Measurements from ENCODE around the gene DUSP6. TPM values are rescaled to one million over a fixed set of nuclear protein-coding genes. Genes with fewer than 3 reads are reported as not detected.

The DUSP6 gene
- total and polyA plus RNA-seq, 10 of the 15 experiments (the other 5 are each of a cell fraction or from before 2014, with no cell fraction given), result 0.02 to 0.69 (median 0.07) TPM; not detected in 1

DNA sequence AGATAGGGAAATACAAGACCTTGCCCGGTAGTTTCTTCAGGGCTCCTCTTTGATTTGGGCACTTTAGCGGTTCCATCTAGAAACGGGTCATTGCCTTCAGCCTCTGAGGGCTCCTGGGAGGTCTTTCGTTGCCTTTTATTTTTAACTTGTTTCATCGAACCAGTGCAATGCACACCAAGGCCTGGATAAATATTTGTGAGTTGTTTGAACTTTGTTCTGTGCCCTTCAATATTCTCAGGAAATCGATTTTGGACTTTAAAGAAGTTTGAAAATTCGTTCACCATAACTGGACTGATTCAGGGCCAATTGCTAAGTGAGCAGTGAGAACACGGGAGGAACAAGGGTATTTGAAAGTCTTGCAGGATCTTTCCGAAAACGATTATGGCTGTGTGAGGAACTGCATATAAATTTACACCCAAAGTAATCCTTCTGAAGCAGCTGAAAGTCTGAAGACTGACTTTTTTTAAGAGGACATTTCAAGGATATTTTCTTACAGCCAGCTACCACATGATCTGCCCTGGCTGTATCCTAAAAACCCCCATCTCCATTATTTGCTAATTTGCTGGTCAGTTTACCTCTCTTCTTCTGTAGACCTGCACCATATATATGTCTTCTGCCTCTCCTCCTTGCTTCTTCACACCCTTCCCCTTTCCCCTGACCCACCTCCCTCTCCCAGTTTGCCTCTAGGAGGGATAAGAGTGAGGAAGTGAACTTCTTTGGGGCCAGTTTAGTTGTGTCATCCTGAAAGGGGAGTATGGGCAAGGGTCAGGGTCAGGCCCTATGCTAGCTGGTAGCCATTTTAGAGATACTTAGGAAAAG, 8.0 kb downstream of the DUSP6 start:
- POLR2A ChIA-PET, result interaction anchor here (0.5 kb wide), 1 partner anchor 40 kb away, joined by 5 read pairs; no protein-coding TSS in a partner anchor
- in situ Hi-C loops (cut with MboI) (no loop called here), intact Hi-C loops (cut with micrococcal nuclease; ENCODE audit: unreplicated experiment) (no loop called here)
- ATAC-seq (no peak), FAIRE-seq (no peak), DNase-seq (ENCODE audit: low read depth, low spot score) (no peak)
- H3K27ac ChIP-seq (ENCODE audit: control insufficient read depth, insufficient read depth), result no peak overlapping the region
- no peak overlapping the region for H3K4me2 ChIP-seq (ENCODE audit: control insufficient read depth, insufficient read depth)
- H3K4me1 ChIP-seq (ENCODE audit: control insufficient read depth, insufficient read depth, low read length), result peaks cover 18% of the 10 kb centered on the region
- CTCF ChIA-PET, result no interaction called here
- no peaks in the 10 kb centered on the region for H3K79me2 ChIP-seq (ENCODE audit: control insufficient read depth, insufficient read depth, low read length)
- H3K4me3 ChIP-seq, result no peak overlapping the region
- H4K20me1 ChIP-seq (ENCODE audit: control insufficient read depth, insufficient read depth), result no peaks in the 10 kb centered on the region
- no peaks in the 10 kb centered on the region for H3K9me3 ChIP-seq (replicated peaks; ENCODE audit: control insufficient read depth, insufficient read depth, low read length)
- SMC1A ChIA-PET (ENCODE audit: uncharacterized antibody, unreplicated experiment), result no interaction called here
- WGBS (ENCODE audit: insufficient coverage, insufficient replicate concordance, low lambda C conversion rate, missing lambda C conversion rate), result 67% methylated on average over 10 of the region's 10 CpGs
- peaks cover 6 to 7% of the 10 kb centered on the region in 2 experiments; a peak in 3 of 4 replicates for H3K27me3 ChIP-seq (replicated peaks in 1 of 2; ENCODE audit: control insufficient read depth in 2 of 2, insufficient read depth in 2 of 2, low read length in 1 of 2)
- RAD21 ChIA-PET (ENCODE audit: unreplicated experiment), result no interaction called here
- BruUV-seq (replicated peaks), result no TSS peak
- no peak overlapping the region for H2AFZ ChIP-seq (ENCODE audit: control insufficient read depth, low read depth, low read length)
- no peak overlapping the region for H3K9ac ChIP-seq (ENCODE audit: control insufficient read depth, insufficient read depth, low read length)
- TF ChIP-seq NFXL1 (IDR thresholded peaks at IDR 0.05; ENCODE audit: borderline replicate concordance) (no peak), RUNX3 (IDR thresholded peaks at IDR 0.05; ENCODE audit: low read length) (no peak), POLR2AphosphoS2 (IDR thresholded peaks at IDR 0.05; ENCODE audit: low read depth, low read length) (no peak), SREBF1 (IDR thresholded peaks at IDR 0.05; ENCODE audit: low read length) (no peak), ETV6 (conservative IDR thresholded peaks at IDR 0.05 in 1 of 2, IDR thresholded peaks at IDR 0.05 in 1 of 2; ENCODE audit: borderline replicate concordance in 1 of 2, low read depth in 1 of 2) (no peak)
- H3K36me3 ChIP-seq (ENCODE audit: control insufficient read depth in 2 of 2, insufficient read depth in 2 of 2, low read length in 1 of 2), result no peaks in the 10 kb centered on the region

DNA sequence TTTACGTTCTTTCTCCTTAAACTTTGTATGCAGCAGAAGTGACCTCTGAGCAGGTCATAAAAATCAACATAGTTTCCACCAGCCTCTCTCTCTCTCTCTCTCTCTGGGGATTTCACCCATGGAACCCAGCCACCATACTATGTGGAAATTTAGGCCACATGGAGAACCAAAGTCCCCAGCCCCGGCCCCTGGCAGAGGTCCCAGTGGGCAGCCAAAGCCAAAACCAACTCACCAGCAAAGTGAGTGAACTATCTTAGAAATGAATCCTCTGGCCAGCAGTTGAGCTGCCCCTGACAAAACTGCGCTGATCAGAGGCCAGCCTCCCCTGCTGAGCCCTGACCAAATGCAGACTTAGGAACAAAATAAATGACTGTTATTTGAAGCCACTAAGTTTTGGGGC, 9.2 kb downstream of the DUSP6 start:
- H3K79me2 ChIP-seq (ENCODE audit: control insufficient read depth, insufficient read depth, low read length), result no peaks in the 10 kb centered on the region
- H3K27ac ChIP-seq (ENCODE audit: control insufficient read depth, insufficient read depth), result no peak overlapping the region
- FAIRE-seq, result no peak
- in situ Hi-C loops (cut with MboI) (no loop called here), intact Hi-C loops (cut with micrococcal nuclease; ENCODE audit: unreplicated experiment) (no loop called here)
- no peaks in the 10 kb centered on the region for H3K9me3 ChIP-seq (replicated peaks; ENCODE audit: control insufficient read depth, insufficient read depth, low read length)
- 54% methylated on average over 3 of the region's 3 CpGs for WGBS (ENCODE audit: insufficient coverage, insufficient replicate concordance, low lambda C conversion rate, missing lambda C conversion rate)
- peaks cover 1 to 7% of the 10 kb centered on the region in 2 experiments; a peak in 1 of 4 replicates for H3K27me3 ChIP-seq (replicated peaks in 1 of 2; ENCODE audit: control insufficient read depth in 2 of 2, insufficient read depth in 2 of 2, low read length in 1 of 2)
- POLR2A ChIA-PET, result no interaction called here
- RAD21 ChIA-PET (ENCODE audit: unreplicated experiment), result no interaction called here
- peaks cover 18% of the 10 kb centered on the region for H3K4me1 ChIP-seq (ENCODE audit: control insufficient read depth, insufficient read depth, low read length)
- DNase-seq (ENCODE audit: low read depth, low spot score), result no peak
- H3K9ac ChIP-seq (ENCODE audit: control insufficient read depth, insufficient read depth, low read length), result no peak overlapping the region
- no peak overlapping the region for H3K4me2 ChIP-seq (ENCODE audit: control insufficient read depth, insufficient read depth)
- BruUV-seq (replicated peaks), result no TSS peak
- SMC1A ChIA-PET (ENCODE audit: uncharacterized antibody, unreplicated experiment), result no interaction called here
- H3K4me3 ChIP-seq, result no peak overlapping the region
- H2AFZ ChIP-seq (ENCODE audit: control insufficient read depth, low read depth, low read length), result no peak overlapping the region
- H3K36me3 ChIP-seq (ENCODE audit: control insufficient read depth in 2 of 2, insufficient read depth in 2 of 2, low read length in 1 of 2), result no peaks in the 10 kb centered on the region
- H4K20me1 ChIP-seq (ENCODE audit: control insufficient read depth, insufficient read depth), result no peaks in the 10 kb centered on the region
- no peak for ATAC-seq
- CTCF ChIA-PET, result no interaction called here
- TF ChIP-seq WRNIP1 (IDR thresholded peaks at IDR 0.05; ENCODE audit: borderline replicate concordance, low read depth, low read length) (no peak), IRF4 (IDR thresholded peaks at IDR 0.05; ENCODE audit: low read depth, low read length) (no peak), SMARCA5 (IDR thresholded peaks at IDR 0.05) (no peak), ZSCAN29 (IDR thresholded peaks at IDR 0.05) (no peak), MXI1 (IDR thresholded peaks at IDR 0.05; ENCODE audit: low read depth, low read length) (no peak), POLR2AphosphoS2 (IDR thresholded peaks at IDR 0.05; ENCODE audit: low read depth, low read length) (no peak), FOXM1 (IDR thresholded peaks at IDR 0.05; ENCODE audit: low read depth, low read length) (no peak), SMAD5 (IDR thresholded peaks at IDR 0.05; ENCODE audit: low read depth) (no peak), FOXK2 (IDR thresholded peaks at IDR 0.05) (no peak), ETV6 (conservative IDR thresholded peaks at IDR 0.05 in 1 of 2, IDR thresholded peaks at IDR 0.05 in 1 of 2; ENCODE audit: borderline replicate concordance in 1 of 2, low read depth in 1 of 2) (no peak)
- TF ChIP-seq, protein P1, sequence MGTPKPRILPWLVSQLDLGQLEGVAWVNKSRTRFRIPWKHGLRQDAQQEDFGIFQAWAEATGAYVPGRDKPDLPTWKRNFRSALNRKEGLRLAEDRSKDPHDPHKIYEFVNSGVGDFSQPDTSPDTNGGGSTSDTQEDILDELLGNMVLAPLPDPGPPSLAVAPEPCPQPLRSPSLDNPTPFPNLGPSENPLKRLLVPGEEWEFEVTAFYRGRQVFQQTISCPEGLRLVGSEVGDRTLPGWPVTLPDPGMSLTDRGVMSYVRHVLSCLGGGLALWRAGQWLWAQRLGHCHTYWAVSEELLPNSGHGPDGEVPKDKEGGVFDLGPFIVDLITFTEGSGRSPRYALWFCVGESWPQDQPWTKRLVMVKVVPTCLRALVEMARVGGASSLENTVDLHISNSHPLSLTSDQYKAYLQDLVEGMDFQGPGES (IDR thresholded peaks at IDR 0.05), result no peak
- TF ChIP-seq, protein P2, sequence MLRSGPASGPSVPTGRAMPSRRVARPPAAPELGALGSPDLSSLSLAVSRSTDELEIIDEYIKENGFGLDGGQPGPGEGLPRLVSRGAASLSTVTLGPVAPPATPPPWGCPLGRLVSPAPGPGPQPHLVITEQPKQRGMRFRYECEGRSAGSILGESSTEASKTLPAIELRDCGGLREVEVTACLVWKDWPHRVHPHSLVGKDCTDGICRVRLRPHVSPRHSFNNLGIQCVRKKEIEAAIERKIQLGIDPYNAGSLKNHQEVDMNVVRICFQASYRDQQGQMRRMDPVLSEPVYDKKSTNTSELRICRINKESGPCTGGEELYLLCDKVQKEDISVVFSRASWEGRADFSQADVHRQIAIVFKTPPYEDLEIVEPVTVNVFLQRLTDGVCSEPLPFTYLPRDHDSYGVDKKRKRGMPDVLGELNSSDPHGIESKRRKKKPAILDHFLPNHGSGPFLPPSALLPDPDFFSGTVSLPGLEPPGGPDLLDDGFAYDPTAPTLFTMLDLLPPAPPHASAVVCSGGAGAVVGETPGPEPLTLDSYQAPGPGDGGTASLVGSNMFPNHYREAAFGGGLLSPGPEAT (IDR thresholded peaks at IDR 0.05; ENCODE audit: low read depth), result no peak
